PC-9 (cell line): ENCODE measurements around the gene FNIP2.

Experiments
- CTCF ChIP-seq: fragments of 200-600 bp; sonication (generic); conservative IDR thresholded peaks from 2 replicates; pipeline ENCODE4 v1.6.1; 2017; ENCODE audit warnings: mixed run types, antibody characterized with exemption, mild to moderate bottlenecking, moderate library complexity
- EZH2 ChIP-seq: fragments of 200-600 bp; sonication (generic); IDR thresholded peaks from 2 replicates; pipeline ENCODE4 v1.8.0; 2017; ENCODE audit warnings: antibody characterized with exemption, low read depth

GRCh38 chr4:158760866-158761265, 8.0 kb upstream of the FNIP2 start:
- TF ChIP-seq CTCF (no peak), EZH2 (no peak)
